ENCODE measurements around the gene NEK11.
"Not testable (repeated sequence)": the region's sequence is repeated elsewhere in the genome, so short reads cannot be mapped to it uniquely, and the experiment has no call there.

The NEK11 gene

GRCh38 chr3:131285456-131285855 is 258.8 kb downstream of the NEK11 start:
- DNase-seq (ENCODE audit: low read depth in 2 of 3, low spot score in 2 of 3): no peak

DNA sequence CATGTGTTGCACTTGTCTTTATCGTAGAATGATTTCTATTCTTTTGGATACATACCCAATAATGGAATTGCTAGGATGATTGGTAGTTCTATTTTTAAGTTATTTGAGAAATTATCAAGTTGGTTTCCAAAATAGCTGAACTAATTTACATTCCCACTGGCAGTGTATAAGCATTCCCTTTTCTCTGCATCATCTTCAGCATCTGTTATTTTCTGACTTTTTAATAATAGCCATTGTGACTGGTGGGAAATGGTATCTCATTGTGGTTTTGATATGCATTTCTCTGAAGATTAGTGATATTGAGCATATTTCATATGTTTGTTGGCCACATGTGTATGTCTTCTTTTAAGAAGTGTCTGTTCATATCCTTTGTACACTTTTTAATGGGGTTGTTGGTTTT is 273.2 kb downstream of the NEK11 start:
- DNase-seq (ENCODE audit: low read depth in 2 of 3, low spot score in 2 of 3): no peak

- DNase-seq (ENCODE audit: low read depth in 2 of 3, low spot score in 2 of 3): no peak
Measured at GRCh38 chr3:131303848-131304247, 277.2 kb downstream of the NEK11 start.

DNA sequence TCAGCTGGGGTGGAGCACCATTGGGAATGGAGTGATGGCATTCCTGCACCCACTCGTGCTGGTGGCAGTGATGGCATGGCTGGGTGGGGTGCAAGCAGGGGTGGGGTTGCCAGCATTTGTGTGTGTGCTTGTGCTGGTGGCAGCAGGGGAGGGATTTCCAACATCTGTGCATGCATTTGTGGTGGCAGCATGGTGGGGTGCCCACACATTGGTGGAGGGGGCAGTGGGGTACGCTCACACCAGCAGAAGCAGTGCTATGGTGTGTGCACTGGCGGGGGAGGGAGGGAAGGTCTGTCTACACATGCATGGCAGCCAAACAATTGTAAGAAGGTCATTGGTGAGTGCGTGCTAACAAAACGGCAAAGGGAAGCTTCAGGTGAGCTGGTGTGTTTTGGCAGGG is 278.2 kb downstream of the NEK11 start:
- no peak for DNase-seq (ENCODE audit: low read depth in 2 of 3, low spot score in 2 of 3)

GRCh38 chr3:131306242-131306641 is 279.6 kb downstream of the NEK11 start:
- no peak for DNase-seq (ENCODE audit: low read depth in 2 of 3, low spot score in 2 of 3)

DNA sequence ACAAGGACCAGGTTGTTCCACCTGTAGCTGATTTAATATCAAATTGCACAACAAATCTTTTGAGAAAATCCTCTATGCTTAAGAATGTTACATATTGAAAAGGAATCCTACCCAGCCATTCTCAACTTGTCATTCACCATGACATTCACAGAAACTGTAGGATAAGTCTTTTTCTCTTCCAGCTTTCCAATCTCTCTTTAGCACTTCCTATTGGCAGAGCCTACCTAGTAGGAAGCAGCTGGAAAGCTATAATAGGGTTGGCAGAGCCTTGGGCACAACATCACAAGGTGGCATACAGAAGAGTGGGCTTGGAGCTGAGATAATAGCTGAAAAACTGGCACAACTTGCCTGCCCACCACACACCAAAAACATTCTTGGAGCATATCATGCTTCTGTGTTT is 287.6 kb downstream of the NEK11 start:
- DNase-seq (ENCODE audit: low read depth in 2 of 3, low spot score in 2 of 3): no peak

- DNase-seq (ENCODE audit: low read depth in 2 of 3, low spot score in 2 of 3): no peak
Measured at GRCh38 chr3:131315162-131315561, 288.5 kb downstream of the NEK11 start.

GRCh38 chr3:131317667-131318066 is 291.0 kb downstream of the NEK11 start:
- DNase-seq (ENCODE audit: low read depth in 2 of 3, low spot score in 2 of 3): no peak

DNA sequence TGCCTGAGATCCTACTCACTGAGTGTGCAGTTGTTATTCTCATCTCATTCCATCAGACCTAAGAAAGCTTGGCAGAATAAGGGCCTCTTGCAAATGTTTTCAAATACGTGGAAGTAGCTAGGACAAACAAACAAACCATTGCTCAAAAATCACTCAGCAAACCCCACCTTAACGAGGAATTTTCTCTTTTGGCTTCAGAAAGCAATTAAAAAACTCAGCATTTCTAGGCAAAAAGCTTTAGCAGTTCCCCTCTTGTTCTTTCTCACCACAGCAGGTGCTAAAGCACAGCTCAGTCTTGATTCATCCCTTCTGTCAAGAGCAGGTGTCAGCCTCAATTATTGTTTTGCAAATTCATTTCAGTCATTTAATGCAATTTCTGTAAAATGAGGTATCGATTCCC is 296.3 kb downstream of the NEK11 start:
- no peak for DNase-seq (ENCODE audit: low read depth in 2 of 3, low spot score in 2 of 3)

DNA sequence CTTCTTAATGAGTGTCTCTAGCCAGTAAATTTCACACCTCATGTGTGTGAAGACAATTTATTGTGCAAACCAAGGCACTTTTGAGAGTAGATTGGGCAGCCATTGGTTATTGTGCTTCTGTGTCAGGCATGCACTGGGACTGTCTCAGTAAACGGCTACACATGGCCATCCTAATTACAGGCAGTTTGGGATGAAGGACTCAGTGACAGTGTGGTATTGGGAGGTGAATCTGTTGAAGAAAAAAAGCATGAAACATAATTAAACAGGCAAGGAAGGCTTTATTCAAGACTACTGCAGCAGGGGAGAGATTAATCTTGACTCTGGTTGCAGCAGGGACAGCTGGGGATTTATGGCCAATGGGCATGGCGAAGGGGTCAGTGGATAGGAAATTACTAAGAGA is 297.1 kb downstream of the NEK11 start:
- no peak for DNase-seq (ENCODE audit: low read depth in 2 of 3, low spot score in 2 of 3)

DNA sequence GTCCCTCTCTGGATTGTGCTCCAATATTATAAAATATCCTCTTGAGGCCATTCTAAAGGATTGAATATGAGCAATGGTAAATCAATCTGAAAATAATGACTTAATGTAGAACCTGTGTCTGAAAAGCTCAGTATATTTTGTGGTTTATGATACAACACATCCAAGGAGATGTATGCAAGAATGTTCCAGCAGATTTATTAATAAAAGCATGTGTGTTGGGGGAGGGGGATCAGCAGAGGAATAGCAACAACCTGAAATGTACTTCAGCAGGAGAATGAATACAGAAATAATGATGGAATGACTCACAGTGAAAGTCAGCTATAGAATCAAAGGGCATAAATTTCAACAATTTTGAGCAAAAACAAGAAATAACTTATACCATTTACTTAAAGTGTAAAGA is 298.2 kb downstream of the NEK11 start:
- no peak for DNase-seq (ENCODE audit: low read depth in 2 of 3, low spot score in 2 of 3)

DNA sequence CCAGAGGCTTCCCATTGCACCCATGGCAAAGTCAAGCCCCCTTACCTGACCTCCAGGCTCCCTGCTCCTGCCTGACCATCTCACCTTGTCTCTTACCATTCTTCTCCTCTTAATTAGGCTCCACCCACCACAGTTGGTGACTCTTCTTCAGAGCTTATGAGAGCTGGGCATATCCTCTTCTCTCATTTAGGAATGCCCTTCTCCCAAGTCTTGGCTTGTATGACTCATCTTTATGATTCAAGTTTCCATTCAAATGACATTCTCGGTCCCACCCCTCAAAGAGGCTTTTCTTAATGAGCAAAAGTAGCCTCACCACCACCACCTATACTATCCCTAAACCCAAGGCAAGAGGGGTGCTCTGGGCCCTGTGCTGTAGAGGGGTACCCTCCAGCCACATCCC is 299.6 kb downstream of the NEK11 start:
- no peak for DNase-seq (ENCODE audit: low read depth in 2 of 3, low spot score in 2 of 3)

GRCh38 chr3:131328721-131329120 is 302.0 kb downstream of the NEK11 start:
- no peak for DNase-seq (ENCODE audit: low read depth in 2 of 3, low spot score in 2 of 3)

DNA sequence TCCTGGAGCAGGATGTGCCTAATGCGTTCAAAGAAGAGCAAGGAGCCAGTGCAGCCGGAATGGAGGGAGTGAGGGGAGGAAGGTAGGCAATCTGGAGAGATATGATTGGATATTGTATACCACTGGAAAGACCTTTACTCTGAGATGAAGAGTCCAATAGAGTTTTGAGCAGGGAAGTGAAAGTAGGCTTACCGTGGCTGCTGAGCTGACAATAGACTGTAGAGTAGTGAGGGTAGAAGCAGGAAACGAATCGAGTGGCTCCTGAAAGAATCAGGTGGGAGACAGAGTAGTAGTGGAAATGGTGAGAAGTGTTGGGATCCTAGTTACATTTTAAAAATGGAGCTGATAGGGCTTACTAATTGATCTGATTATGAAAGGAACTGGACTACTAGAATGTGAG is 303.1 kb downstream of the NEK11 start:
- no peak for DNase-seq (ENCODE audit: low read depth in 2 of 3, low spot score in 2 of 3)

DNA sequence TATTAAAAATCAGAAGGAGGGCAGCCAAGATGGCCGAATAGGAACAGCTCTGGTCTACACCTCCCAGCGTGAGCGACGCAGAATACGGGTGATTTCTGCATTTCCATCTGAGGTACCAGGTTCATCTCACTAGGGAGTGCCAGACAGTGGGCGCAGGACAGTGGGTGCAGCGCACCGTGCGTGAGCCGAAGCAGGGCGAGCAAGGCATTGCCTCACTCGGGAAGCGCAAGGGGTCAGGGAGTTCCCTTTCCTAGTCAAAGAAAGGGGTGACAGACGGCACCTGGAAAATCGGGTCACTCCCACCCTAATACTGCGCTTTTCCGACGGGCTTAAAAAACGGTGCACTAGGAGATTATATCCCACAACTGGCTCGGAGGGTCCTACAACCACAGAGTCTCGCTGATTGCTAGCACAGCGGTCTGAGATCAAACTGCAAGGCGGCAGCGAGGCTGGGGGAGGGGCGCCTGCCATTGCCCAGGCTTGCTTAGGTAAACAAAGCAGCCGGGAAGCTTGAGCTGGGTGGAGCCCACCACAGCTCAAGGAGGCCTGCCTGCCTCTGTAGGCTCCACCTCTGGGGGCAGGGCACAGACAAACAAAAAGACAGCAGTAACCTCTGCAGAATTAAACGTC is 304.9 kb downstream of the NEK11 start:
- DNase-seq (ENCODE audit: low read depth in 2 of 3, low spot score in 2 of 3): not testable (repeated sequence)

DNA sequence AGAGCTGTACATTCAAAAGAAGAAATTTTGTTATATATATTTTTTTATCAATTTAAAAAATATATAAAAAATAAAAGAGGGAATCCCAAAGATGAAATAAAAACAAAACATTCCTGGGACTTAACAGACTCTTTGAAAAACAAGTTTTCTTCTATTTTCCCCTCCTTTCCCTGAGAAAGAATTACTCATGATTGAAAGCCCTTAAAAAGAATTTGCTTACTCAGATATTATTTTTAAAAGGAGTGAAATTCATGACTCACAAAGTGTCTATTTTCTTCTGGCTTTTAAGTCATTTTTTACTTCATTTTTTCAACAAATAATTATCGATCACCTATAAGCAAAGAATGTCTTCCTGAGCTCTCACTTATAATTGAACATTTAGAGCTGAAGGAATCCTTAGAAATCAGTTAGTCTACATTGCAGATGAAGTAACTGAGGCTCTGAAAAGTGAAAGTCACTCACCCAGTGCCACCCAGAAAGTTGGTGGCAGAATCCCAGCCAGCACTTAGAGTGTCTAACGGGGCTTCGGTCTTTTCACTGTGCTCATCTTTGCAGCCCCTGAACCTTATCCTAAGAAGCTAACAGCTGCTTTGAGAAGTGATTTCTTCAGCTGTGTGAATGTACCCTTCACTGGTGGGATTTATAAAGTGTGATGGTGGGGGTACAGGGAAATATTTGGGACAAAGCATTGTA is 312.4 kb downstream of the NEK11 start:
- no peak for DNase-seq (ENCODE audit: low read depth in 2 of 3, low spot score in 2 of 3)

GRCh38 chr3:131341761-131342160 is 315.1 kb downstream of the NEK11 start:
- no peak for DNase-seq (ENCODE audit: low read depth in 2 of 3, low spot score in 2 of 3)

- no peak for DNase-seq (ENCODE audit: low read depth in 2 of 3, low spot score in 2 of 3)
Measured at GRCh38 chr3:131348911-131349310, 322.2 kb downstream of the NEK11 start.

DNA sequence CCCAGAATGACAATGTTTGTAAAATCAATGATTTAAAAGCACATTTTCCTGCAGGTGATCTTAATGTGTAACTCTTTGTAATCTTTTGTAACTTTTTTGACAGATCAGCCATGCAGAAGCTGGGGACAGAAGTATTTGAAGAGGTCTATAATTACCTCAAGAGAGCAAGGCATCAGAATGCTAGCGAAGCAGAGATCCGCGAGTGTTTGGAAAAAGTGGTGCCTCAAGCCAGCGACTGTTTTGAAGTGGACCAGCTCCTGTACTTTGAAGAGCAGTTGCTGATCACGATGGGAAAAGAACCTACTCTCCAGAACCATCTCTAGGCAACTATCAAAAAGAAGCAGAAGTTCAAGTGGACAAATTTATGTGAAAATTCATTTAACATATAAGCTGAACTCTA is 322.8 kb downstream of the NEK11 start:
- DNase-seq (ENCODE audit: low read depth in 2 of 3, low spot score in 2 of 3): no peak

DNA sequence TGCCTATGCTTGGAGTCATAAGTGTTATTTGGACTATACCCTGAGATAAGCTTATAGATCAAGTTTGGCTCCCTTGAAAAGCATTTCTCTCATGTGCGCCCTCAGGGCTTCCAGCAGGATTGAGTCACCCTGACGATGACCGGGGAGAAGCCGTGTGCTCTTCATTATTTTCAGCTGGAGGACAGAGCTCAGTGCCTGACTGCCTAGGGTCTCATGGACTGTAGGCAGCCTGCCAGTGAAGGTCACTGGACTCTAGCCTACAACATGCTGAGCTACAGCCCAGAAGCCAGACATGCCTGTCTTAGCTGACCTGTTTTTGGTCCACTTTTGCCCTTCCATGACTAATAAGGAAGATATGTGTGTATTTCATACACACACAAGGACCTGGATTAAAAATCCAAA is 323.3 kb downstream of the NEK11 start:
- DNase-seq (ENCODE audit: low read depth in 2 of 3, low spot score in 2 of 3): no peak

GRCh38 chr3:131350506-131350905 is 323.8 kb downstream of the NEK11 start:
- no peak for DNase-seq (ENCODE audit: low read depth in 2 of 3, low spot score in 2 of 3)

DNA sequence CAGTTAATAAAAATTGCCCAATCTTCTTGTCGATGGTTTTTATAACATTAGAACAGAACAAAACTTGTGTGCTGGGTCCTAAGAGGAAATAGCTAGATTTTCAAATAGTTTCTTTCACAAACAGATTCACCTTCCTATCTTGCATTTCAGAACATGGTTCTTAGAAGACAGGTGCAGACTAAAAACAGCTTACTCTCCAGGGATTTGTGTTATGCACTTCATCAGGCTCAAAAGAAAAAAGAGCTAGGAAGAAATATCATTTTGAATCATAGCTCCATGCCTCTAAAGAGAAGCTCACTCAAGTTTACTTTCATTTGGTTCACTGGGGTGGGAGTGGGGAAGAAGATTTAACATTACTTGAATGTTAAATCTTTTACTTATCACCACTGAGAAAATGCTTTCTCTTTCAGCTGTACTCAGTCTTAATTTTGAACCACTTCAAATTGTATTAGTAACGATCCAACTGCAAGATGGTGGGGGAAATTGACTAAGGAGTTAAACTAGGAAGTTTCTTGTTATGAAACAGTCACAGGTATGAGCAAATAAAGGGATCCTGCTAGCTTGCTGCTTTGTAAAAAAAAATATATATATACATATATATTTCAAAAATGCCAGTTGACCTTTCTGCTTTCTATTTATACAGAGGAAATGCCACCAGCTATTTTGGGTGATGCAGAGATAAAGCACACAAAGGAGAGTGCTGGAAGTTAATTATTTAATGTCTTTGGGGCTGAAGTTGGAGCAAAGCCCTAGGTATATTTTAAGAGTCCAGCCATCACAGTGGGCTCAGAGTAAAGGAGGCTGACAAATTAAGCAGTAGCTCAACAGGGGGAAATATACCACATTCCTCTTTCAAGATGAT is 326.6 kb downstream of the NEK11 start:
- no peak for DNase-seq (ENCODE audit: low read depth in 2 of 3, low spot score in 2 of 3)
